Mesenchymal stem cell (in vitro differentiated cells and primary cell): Measurements from ENCODE around the gene SLC30A2. TPM values are rescaled to one million over a fixed set of nuclear protein-coding genes. Genes with fewer than 3 reads are reported as not detected.
A peak's percentile ranks its signal among the peaks of the same experiment; 100 is the strongest.

Source experiments
- DNase-seq: peaks from one replicate; pipeline ENCODE4 v3.0.0-alpha.2; 2013
- H2AFZ ChIP-seq: one replicate; pipeline ENCODE4 v1.6.1; 2013; ENCODE audit warnings: low read depth, mild to moderate bottlenecking, control low read depth, inconsistent platforms, low read length, moderate library complexity
- H2AK5ac ChIP-seq: 2 replicates; pipeline ENCODE4 v1.6.1; 2013; ENCODE audit warnings: low read length, moderate library complexity, mild to moderate bottlenecking, inconsistent platforms; ENCODE audit not compliant: severe bottlenecking
- H2BK120ac ChIP-seq: one replicate; pipeline ENCODE4 v1.6.1; 2013; ENCODE audit warnings: low read depth, mild to moderate bottlenecking, inconsistent platforms, low read length, moderate library complexity
- H2BK12ac ChIP-seq, 2 experiments: one replicate each; pipeline ENCODE4 v1.6.1; 2013; ENCODE audit warnings: inconsistent platforms in 2 of 2, low read length in 2 of 2, mild to moderate bottlenecking in 2 of 2, moderate library complexity in 2 of 2, control low read depth in 1 of 2
- H2BK15ac ChIP-seq: one replicate; pipeline ENCODE4 v1.6.1; 2013; ENCODE audit warnings: mild to moderate bottlenecking, low read depth, inconsistent platforms; ENCODE audit not compliant: poor library complexity, severe bottlenecking
- H2BK5ac ChIP-seq: 2 replicates; pipeline ENCODE4 v1.6.1; 2013; ENCODE audit warnings: low read depth, mild to moderate bottlenecking, low read length, control low read depth, inconsistent platforms; ENCODE audit not compliant: poor library complexity, severe bottlenecking
- H3K14ac ChIP-seq, 2 experiments: one replicate each; pipeline ENCODE4 v1.6.1; 2013; ENCODE audit warnings: inconsistent platforms in 2 of 2, low read length in 2 of 2, control low read depth in 1 of 2, mild to moderate bottlenecking in 1 of 2, moderate library complexity in 1 of 2
- H3K18ac ChIP-seq, 2 experiments: one replicate each; pipeline ENCODE4 v1.6.1; 2013; ENCODE audit warnings: inconsistent platforms in 2 of 2, low read length in 2 of 2, control low read depth in 1 of 2, low read depth in 1 of 2, mild to moderate bottlenecking in 1 of 2
- H3K23ac ChIP-seq, 2 experiments: one replicate each; pipeline ENCODE4 v1.6.1; 2013; ENCODE audit warnings: inconsistent platforms in 2 of 2, low read length in 2 of 2, mild to moderate bottlenecking in 2 of 2, moderate library complexity in 2 of 2, control low read depth in 1 of 2
- H3K27ac ChIP-seq: 2 replicates; pipeline ENCODE4 v1.5.1; 2013; ENCODE audit warnings: mild to moderate bottlenecking, moderate library complexity, low read length, control low read depth, inconsistent platforms; ENCODE audit not compliant: poor library complexity, severe bottlenecking
- H3K27me3 ChIP-seq, 2 experiments: 2 replicates each; pipeline versions ENCODE4 v1.6.1 to v1.7.0; 2013; ENCODE audit warnings: low read length in 2 of 2, mild to moderate bottlenecking in 2 of 2, moderate library complexity in 2 of 2, control low read depth in 1 of 2, inconsistent platforms in 1 of 2; ENCODE audit not compliant: control insufficient read depth in 1 of 2, insufficient read depth in 1 of 2
- H3K36me3 ChIP-seq, 2 experiments: 2 replicates each; pipeline versions ENCODE4 v1.6.1 to v1.7.0; 2013; ENCODE audit warnings: low read length in 2 of 2, control low read depth in 1 of 2, inconsistent platforms in 1 of 2, low read depth in 1 of 2, mild to moderate bottlenecking in 1 of 2; ENCODE audit not compliant: insufficient read depth in 2 of 2, control insufficient read depth in 1 of 2
- H3K4ac ChIP-seq, 2 experiments: one replicate each; pipeline ENCODE4 v1.6.1; 2013; ENCODE audit warnings: inconsistent platforms in 2 of 2, low read length in 2 of 2, mild to moderate bottlenecking in 2 of 2, moderate library complexity in 2 of 2, control low read depth in 1 of 2, low read depth in 1 of 2
- H3K4me1 ChIP-seq: 2 replicates; pipeline ENCODE4 v1.6.1; 2013; ENCODE audit warnings: low read depth, low read length, control low read depth; ENCODE audit not compliant: control insufficient read depth, insufficient read depth
- H3K4me2 ChIP-seq: 2 replicates; pipeline ENCODE4 v1.6.1; 2013; ENCODE audit warnings: low read length, mild to moderate bottlenecking, inconsistent platforms; ENCODE audit not compliant: poor library complexity, severe bottlenecking
- H3K4me3 ChIP-seq, 2 experiments: 2 replicates each; pipeline versions ENCODE4 v1.5.1 to v1.7.0; 2013; ENCODE audit warnings: low read length in 2 of 2, mild to moderate bottlenecking in 2 of 2, control low read depth in 1 of 2, low read depth in 1 of 2; ENCODE audit not compliant: insufficient read depth in 1 of 2
- H3K79me1 ChIP-seq: replicated peaks from 2 replicates; pipeline ENCODE4 v1.6.1; 2013; ENCODE audit warnings: mild to moderate bottlenecking, control low read depth, low read length, inconsistent platforms; ENCODE audit not compliant: poor library complexity, severe bottlenecking
- H3K9ac ChIP-seq: 2 replicates; pipeline ENCODE4 v1.7.0; 2013; ENCODE audit warnings: mild to moderate bottlenecking, low read length, moderate library complexity
- H3K9me3 ChIP-seq: 2 replicates; pipeline ENCODE4 v1.7.0; 2013; ENCODE audit warnings: mild to moderate bottlenecking, low read length; ENCODE audit not compliant: control insufficient read depth
- H4K8ac ChIP-seq: one replicate; pipeline ENCODE4 v1.6.1; 2013; ENCODE audit warnings: inconsistent platforms, mild to moderate bottlenecking, low read length, moderate library complexity
- H4K91ac ChIP-seq: one replicate; pipeline ENCODE4 v1.6.1; 2013; ENCODE audit warnings: mild to moderate bottlenecking, low read length, inconsistent platforms
- WGBS: methylation state at CpG from one replicate; pipeline ENCODE4 v1.1.7; 2013; ENCODE audit warnings: mixed read lengths; 5-methylcytosine and 5-hydroxymethylcytosine counted together
- small RNA-seq: library from polyadenylated mRNA; stranded (forward); fragments of <200 nt; extraction: miRNeasy Mini kit (QIAGEN cat#:217004); gene quantifications from one replicate; pipeline ENCODE3, GENCODE V24; 2013; ENCODE audit warnings: low read depth

SLC30A2 gene

DNA sequence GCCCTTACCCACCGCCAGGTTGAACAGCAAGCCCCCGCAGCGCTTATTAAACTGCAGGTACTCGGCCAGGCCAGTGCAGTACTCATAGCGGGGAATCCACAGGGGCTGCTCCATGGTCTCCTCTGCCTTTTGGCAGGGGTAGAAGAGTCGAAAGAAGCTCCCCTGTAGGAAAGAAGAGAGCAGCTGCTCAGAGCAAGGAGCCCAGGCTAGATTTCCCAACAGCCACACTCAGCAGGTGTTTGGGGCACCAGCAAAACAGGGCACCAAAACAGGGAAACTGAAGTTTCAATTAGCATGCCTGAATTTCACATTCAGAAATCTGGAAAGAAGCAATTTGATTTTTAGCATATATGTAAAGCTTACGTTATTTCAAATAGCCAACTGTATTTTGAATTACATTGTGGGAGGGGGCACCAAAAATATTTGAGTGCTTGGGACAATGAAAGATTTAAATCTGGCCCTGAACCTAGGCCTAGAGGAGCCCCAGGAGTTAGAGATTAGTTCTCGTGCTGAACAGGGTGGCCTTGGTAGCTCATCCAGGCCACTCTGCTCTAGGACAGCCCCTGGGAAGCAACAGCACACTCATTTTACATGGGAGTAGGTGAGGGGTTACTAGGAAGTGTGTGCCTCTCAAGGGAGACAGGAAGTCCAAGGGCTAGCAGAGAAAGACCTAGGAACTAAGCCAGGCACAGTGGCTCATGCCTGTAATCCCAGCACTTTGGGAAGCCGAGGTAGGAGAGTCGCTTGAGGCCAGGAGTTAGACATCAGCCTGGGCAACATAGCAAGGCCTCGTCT is 56.3 kb downstream of the SLC30A2 start:
- Histone ChIP-seq H3K9me3 (no peaks in the 10 kb centered on the region), H3K4ac (peak overlapping the region in 1 of 2 experiments; percentile 57), H2AFZ (no peak overlapping the region), H3K18ac (no peak overlapping the region), H2BK120ac (no peak overlapping the region), H4K8ac (no peak overlapping the region), H3K23ac (no peak overlapping the region), H2BK12ac (no peak overlapping the region), H3K4me3 (no peak overlapping the region), H3K4me1 (peaks cover 3% of the 10 kb centered on the region), H3K36me3 (peaks cover 10 to 36% of the 10 kb centered on the region in 2 experiments), H3K27me3 (no peaks in the 10 kb centered on the region), H3K79me1 (peaks cover 8% of the 10 kb centered on the region), H4K91ac (no peak overlapping the region), H3K9ac (peak overlapping the region; percentile 30), H3K14ac (no peak overlapping the region), H2BK15ac (peak overlapping the region; percentile 54), H2AK5ac (no peak overlapping the region), H3K4me2 (no peak overlapping the region), H3K27ac (no peak overlapping the region), H2BK5ac (no peak overlapping the region)
- DNase-seq = no peak
- 93% methylated on average over 8 of the region's 11 CpGs for WGBS

DNA sequence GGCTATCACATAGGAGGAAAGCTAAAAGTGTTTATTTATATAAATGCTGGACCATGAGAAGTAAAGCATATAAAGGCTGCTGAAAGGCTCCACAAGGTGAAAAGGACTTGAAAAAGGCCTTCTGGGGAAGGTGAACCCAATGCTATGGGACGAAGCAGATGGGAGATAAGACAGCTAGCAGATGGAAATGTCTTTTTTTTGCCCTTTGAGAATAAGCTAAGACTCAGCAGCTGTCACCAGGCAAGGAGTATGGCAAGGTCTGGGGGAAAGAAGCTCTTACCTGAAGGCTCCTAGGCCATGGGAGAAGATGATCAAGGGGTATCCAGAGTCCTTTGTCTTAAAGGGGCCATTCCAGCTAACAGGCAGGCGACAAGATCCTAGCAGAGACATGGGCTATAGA is 58.0 kb downstream of the SLC30A2 start:
- H3K4me2 ChIP-seq = no peak overlapping the region
- no peak overlapping the region for H3K18ac ChIP-seq
- no peak overlapping the region for H2BK120ac ChIP-seq
- peaks cover 3% of the 10 kb centered on the region for H3K4me1 ChIP-seq
- no peak overlapping the region for H3K14ac ChIP-seq
- H3K4me3 ChIP-seq = no peak overlapping the region
- H3K23ac ChIP-seq = no peak overlapping the region
- peaks cover 3% of the 10 kb centered on the region for H3K79me1 ChIP-seq
- WGBS = 98% methylated on average over 2 of the region's 2 CpGs
- H3K9me3 ChIP-seq = no peaks in the 10 kb centered on the region
- H3K4ac ChIP-seq = no peak overlapping the region
- no peak overlapping the region for H2AFZ ChIP-seq
- no peak overlapping the region for H3K27ac ChIP-seq
- H4K8ac ChIP-seq = no peak overlapping the region
- H2BK15ac ChIP-seq = no peak overlapping the region
- H3K36me3 ChIP-seq = peaks cover 15 to 48% of the 10 kb centered on the region in 2 experiments
- DNase-seq = no peak
- H2BK5ac ChIP-seq = no peak overlapping the region
- H3K9ac ChIP-seq = no peak overlapping the region
- no peaks in the 10 kb centered on the region for H3K27me3 ChIP-seq
- no peak overlapping the region for H2AK5ac ChIP-seq
- H2BK12ac ChIP-seq = no peak overlapping the region
- no peak overlapping the region for H4K91ac ChIP-seq

Small RNAs within 50 kb of the gene (small RNA-seq; reads per million reads assigned to genes)
- not detected for gene RF00283
- gene RF00492 = not detected
